Measurements from ENCODE around the gene APOC4. TPM values are rescaled to one million over a fixed set of nuclear protein-coding genes. Genes with fewer than 3 reads are reported as not detected.
A peak's percentile ranks its signal among the peaks of the same experiment; 100 is the strongest.

Gene APOC4
- total RNA-seq, 2 donors from 2014 or later = not detected

DNA sequence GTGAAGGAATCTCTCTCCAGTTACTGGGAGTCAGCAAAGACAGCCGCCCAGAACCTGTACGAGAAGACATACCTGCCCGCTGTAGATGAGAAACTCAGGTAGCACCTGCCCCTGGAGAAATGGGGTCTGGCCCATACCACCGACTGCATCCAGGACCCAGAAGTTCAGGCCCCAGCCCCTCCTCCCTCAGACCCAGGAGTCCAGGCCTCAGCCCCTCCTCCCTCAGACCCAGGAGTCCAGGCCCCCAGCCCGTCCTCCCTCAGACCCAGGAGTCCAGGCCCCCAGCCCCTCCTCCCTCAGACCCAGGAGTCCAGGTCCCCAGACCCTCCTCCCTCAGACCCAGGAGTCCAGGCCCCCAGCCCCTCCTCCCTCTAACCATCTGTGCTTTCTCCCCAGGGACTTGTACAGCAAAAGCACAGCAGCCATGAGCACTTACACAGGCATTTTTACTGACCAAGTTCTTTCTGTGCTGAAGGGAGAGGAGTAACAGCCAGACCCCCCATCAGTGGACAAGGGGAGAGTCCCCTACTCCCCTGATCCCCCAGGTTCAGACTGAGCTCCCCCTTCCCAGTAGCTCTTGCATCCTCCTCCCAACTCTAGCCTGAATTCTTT is 6.8 kb downstream of the APOC4 start:
- intact Hi-C loops (cut with DNase I) = no loop called here

DNA sequence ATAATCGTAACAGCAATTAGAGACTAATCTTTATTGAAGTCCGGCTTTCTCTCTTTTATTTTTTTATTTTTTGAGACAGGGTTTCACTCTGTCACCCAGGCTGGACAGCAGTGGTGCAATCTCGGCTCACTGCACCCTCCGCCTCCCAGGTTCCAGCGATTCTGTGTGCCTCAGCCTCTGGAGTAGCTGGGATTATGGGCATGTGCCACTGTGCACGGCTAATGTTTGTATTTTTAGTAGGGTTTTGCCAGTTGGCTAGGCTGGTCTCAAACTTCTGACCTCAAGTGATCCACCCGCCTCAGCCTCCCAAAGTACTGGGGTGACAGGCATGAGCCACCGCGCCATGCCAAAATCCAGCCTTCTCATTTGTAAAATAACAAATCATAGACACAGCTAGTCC is 7.5 kb downstream of the APOC4 start:
- H3K4me1 ChIP-seq (replicated peaks) = no peaks in the 10 kb centered on the region
- intact Hi-C loops (cut with DNase I) = no loop called here

More for the DNA sequence above, 6.8 kb downstream of the APOC4 start:
- H3K27me3 ChIP-seq (replicated peaks; ENCODE audit: insufficient read depth) = no peaks in the 10 kb centered on the region
- no peaks in the 10 kb centered on the region for H3K36me3 ChIP-seq
- H3K27ac ChIP-seq = no peak overlapping the region
- no peaks in the 10 kb centered on the region for H3K9me3 ChIP-seq
- 93% methylated on average over 5 of the region's 5 CpGs for WGBS
- no peak for DNase-seq (ENCODE audit: low spot score)
- TF ChIP-seq, protein P1, sequence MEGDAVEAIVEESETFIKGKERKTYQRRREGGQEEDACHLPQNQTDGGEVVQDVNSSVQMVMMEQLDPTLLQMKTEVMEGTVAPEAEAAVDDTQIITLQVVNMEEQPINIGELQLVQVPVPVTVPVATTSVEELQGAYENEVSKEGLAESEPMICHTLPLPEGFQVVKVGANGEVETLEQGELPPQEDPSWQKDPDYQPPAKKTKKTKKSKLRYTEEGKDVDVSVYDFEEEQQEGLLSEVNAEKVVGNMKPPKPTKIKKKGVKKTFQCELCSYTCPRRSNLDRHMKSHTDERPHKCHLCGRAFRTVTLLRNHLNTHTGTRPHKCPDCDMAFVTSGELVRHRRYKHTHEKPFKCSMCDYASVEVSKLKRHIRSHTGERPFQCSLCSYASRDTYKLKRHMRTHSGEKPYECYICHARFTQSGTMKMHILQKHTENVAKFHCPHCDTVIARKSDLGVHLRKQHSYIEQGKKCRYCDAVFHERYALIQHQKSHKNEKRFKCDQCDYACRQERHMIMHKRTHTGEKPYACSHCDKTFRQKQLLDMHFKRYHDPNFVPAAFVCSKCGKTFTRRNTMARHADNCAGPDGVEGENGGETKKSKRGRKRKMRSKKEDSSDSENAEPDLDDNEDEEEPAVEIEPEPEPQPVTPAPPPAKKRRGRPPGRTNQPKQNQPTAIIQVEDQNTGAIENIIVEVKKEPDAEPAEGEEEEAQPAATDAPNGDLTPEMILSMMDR (IDR thresholded peaks at IDR 0.05) = no peak
- TF ChIP-seq POLR2A (IDR thresholded peaks at IDR 0.05) (no peak), POLR2AphosphoS5 (IDR thresholded peaks at IDR 0.05) (no peak)
- H3K4me1 ChIP-seq (replicated peaks) = no peaks in the 10 kb centered on the region
- no peak overlapping the region for H3K4me3 ChIP-seq

DNA sequence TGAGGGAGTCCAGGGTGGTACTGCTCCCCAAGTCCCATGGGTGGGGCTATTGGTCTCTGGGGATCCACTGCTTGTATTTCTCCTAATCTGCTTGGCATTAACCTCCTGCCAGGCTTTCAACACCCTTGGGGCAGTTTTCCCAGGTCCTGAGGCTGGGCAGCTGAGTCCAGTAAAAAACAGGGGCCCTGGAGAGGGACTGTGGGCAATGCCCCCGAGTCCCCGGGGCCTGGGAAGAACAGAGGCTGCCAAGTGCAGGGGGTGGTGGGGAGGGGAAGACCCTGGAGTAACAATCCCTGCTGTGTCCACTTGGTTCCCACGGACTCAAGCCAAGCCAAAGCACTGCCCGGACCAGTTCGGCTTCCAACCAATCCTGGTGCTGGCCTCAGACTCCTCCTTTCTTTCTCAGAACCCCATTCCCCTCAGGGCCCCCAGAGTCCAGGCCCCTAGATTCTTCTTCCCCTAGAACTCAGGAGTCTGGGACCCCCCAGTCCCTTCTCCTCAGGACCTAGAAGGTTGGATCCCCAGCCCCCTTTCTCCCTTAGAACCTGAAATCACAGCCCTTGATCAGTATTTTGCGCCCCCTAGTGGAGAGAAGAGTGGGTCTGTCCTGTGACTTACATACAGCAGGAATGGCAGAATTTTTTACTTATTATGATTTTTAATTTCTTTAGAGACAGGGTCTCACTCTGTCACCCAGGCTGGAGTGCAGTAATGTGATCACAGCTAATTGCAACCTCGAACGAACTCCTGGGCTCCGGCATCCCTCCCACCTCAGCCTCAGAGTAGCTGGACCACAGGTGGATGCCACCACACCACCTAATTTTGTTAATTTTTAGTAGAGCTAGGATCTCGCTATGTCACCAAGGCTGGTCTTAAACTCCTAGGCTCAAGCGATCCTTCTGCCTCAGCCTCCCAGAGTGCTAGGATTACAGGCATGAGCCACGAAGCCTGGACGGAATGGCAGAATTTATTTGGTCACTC is 9.4 kb downstream of the APOC4 start:
- intact Hi-C loops (cut with DNase I) = loop anchor here (2.0 to 5.0 kb wide), 2 partner anchors 47 to 104 kb away; partner anchors contain the start of genes APOE and NECTIN2
- Histone ChIP-seq H3K36me3 (no peaks in the 10 kb centered on the region), H3K27me3 (replicated peaks; ENCODE audit: insufficient read depth) (no peaks in the 10 kb centered on the region), H3K27ac (peak overlapping the region; percentile 33 to 66), H3K4me1 (replicated peaks) (peaks cover 6% of the 10 kb centered on the region), H3K4me3 (no peak overlapping the region), H3K9me3 (no peaks in the 10 kb centered on the region)
- no peak for TF ChIP-seq POLR2AphosphoS5 (IDR thresholded peaks at IDR 0.05)
- TF ChIP-seq, protein P1 (IDR thresholded peaks at IDR 0.05) = peak; percentile 80 to 94 (median 84)
- DNase-seq (ENCODE audit: low spot score) = peak; percentile 65
- 34% methylated on average over 13 of the region's 13 CpGs for WGBS

More for the DNA sequence above, 7.5 kb downstream of the APOC4 start:
- Histone ChIP-seq H3K27ac (no peak overlapping the region), H3K9me3 (no peaks in the 10 kb centered on the region), H3K36me3 (no peaks in the 10 kb centered on the region), H3K4me3 (no peak overlapping the region), H3K27me3 (replicated peaks; ENCODE audit: insufficient read depth) (no peaks in the 10 kb centered on the region)
- WGBS = 88% methylated on average over 9 of the region's 9 CpGs
- DNase-seq (ENCODE audit: low spot score) = no peak
- no peak for TF ChIP-seq POLR2A (IDR thresholded peaks at IDR 0.05)
- TF ChIP-seq, protein P1 (IDR thresholded peaks at IDR 0.05) = no peak
- TF ChIP-seq POLR2AphosphoS5 (IDR thresholded peaks at IDR 0.05) = no peak

DNA sequence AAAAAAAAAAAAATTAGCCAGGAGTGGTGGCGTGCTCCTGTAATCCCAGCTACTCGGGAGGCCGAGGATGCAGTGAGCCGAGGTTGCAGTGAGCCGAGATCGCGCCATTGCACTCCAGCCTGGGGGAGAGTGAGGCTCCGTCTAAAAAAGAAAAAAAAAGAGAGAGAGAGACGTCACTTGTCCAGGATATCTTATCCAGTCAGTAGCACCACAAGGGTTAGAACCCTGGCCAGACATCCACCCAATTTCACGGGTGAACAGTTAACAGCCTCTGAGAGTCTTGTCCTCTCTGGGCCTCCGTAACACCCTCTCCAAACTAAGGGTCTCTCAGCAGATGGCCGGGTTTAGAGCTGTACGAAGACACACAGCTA is 12.2 kb downstream of the APOC4 start:
- WGBS = 24% methylated on average over 13 of the region's 13 CpGs
- intact Hi-C loops (cut with DNase I) = loop anchor here (5.0 kb wide), 1 partner anchor 107 kb away; the partner anchor contains the start of gene NECTIN2
- Histone ChIP-seq H3K4me1 (replicated peaks) (peaks cover 7% of the 10 kb centered on the region), H3K27me3 (replicated peaks; ENCODE audit: insufficient read depth) (no peaks in the 10 kb centered on the region), H3K9me3 (no peaks in the 10 kb centered on the region), H3K4me3 (peak overlapping the region; percentile 85 to 99), H3K27ac (peak overlapping the region; percentile 95 to 97), H3K36me3 (no peaks in the 10 kb centered on the region)
- no peak for DNase-seq (ENCODE audit: low spot score)
- TF ChIP-seq, protein P1 (IDR thresholded peaks at IDR 0.05) = no peak
- TF ChIP-seq POLR2A (IDR thresholded peaks at IDR 0.05) (no peak), POLR2AphosphoS5 (IDR thresholded peaks at IDR 0.05) (no peak)

All from prostate gland (tissue), 2 donors.